AG09319 (cell line): Measurements from ENCODE around the gene SHISA9.

Source experiments
- DNase-seq: peaks from one replicate; pipeline ENCODE4 v3.0.0-alpha.2; 2010; ENCODE audit warnings: low read depth; ENCODE audit errors: extremely low read depth
- CTCF ChIP-seq: IDR thresholded peaks from 2 replicates; pipeline ENCODE4 v1.5.1; 2011; ENCODE audit warnings: low read depth, mild to moderate bottlenecking, inconsistent platforms, low read length, moderate library complexity

The SHISA9 gene

GRCh38 chr16:12971241-12971640, 69.8 kb downstream of the SHISA9 start:
- DNase-seq: no peak
- no peak for TF ChIP-seq CTCF

- TF ChIP-seq CTCF: no peak
- no peak for DNase-seq
Observed at GRCh38 chr16:12972246-12972645, 70.8 kb downstream of the SHISA9 start.

GRCh38 chr16:12975766-12976165, 74.4 kb downstream of the SHISA9 start:
- TF ChIP-seq CTCF: no peak
- DNase-seq: no peak

- DNase-seq: no peak
- TF ChIP-seq CTCF: no peak
Observed at GRCh38 chr16:12976496-12976895, 75.1 kb downstream of the SHISA9 start.

- DNase-seq: no peak
- TF ChIP-seq CTCF: no peak
Observed at GRCh38 chr16:12976936-12977335, 75.5 kb downstream of the SHISA9 start.

GRCh38 chr16:12985516-12985915, 84.1 kb downstream of the SHISA9 start:
- no peak for TF ChIP-seq CTCF
- DNase-seq: no peak

- TF ChIP-seq CTCF: no peak
- DNase-seq: no peak
Observed at GRCh38 chr16:12988071-12988470, 86.7 kb downstream of the SHISA9 start.

- no peak for DNase-seq
- no peak for TF ChIP-seq CTCF
Observed at GRCh38 chr16:12992066-12992465, 90.7 kb downstream of the SHISA9 start.
